ENCODE measurements around the gene PSMD2.

DNA sequence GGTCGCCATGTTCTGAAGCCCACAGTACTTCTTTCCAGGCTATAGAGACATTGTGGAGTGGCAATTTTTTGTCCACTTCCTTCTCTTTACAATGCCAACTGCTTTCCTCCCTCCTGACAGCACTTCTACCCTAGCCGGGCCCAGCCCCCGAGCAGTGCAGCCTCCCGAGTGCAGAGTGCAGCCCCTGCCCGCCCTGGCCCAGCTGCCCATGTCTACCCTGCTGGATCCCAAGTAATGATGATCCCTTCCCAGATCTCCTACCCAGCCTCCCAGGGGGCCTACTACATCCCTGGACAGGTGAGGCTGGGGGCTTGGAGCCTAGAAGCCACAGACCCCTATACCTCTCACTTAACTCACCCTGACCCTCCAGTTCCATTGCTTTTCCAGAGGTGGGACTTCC, 18.2 kb downstream of the PSMD2 start:
- TF ChIP-seq POLR2AphosphoS5 (IDR thresholded peaks at IDR 0.05; ENCODE audit: insufficient read depth, low read depth, low read length) = no peak
- no peak for TF ChIP-seq CTCF (IDR thresholded peaks at IDR 0.05; ENCODE audit: extremely low read depth in 1 of 2, insufficient read depth in 1 of 2, low read depth in 1 of 2, low read length in 2 of 2)
- no peak for TF ChIP-seq MYC (IDR thresholded peaks at IDR 0.05; ENCODE audit: low read depth, low read length)
- TF ChIP-seq POLR2A (IDR thresholded peaks at IDR 0.05; ENCODE audit: low read depth, low read length) = peak; percentile 18
- TF ChIP-seq EZH2 (IDR thresholded peaks at IDR 0.05; ENCODE audit: borderline replicate concordance, low read depth, low read length, severe bottlenecking) = no peak
- no peak for TF ChIP-seq FOS (IDR thresholded peaks at IDR 0.05; ENCODE audit: borderline replicate concordance, insufficient read depth, low read length)
- no peak for TF ChIP-seq JUN (IDR thresholded peaks at IDR 0.05; ENCODE audit: borderline replicate concordance, insufficient read depth, insufficient read length, low read depth)

Data from endothelial cell of umbilical vein (primary cell).